PC-9 (cell line): ENCODE measurements around the gene LRRC32. TPM values are rescaled to one million over a fixed set of nuclear protein-coding genes. Genes with fewer than 3 reads are reported as not detected.

ENCODE experiments used
- BruUV-seq: library from RNA; stranded (reverse); fragments of 400-500 nt; replicated peaks from 2 replicates; lab custom pipeline; 2021; lab: Mats Ljungman, UMichigan
- CTCF ChIA-PET: fragments of 300-600 bp; sonication (Branson Sonifier 250); formaldehyde crosslinking; loops from one replicate; lab custom pipeline; 2022; ENCODE audit warnings: antibody characterized with exemption; lab: Charles Lee
- POLR2A ChIA-PET: fragments of 300-600 bp; sonication (Branson Sonifier 250); formaldehyde crosslinking; loops from one replicate; lab custom pipeline; 2022; ENCODE audit warnings: antibody characterized with exemption; ENCODE audit not compliant: unreplicated experiment; lab: Charles Lee
- DNase-seq, 2 experiments: peaks; one replicate each; pipeline versions ENCODE4 v3.0.0 to v3.0.0-alpha.2; 2015 to 2022; ENCODE audit warnings: mixed read lengths in 1 of 2
- H2AFZ ChIP-seq: fragments of 200-600 bp; sonication (generic); 2 replicates; pipeline ENCODE4 v1.8.1; 2017; ENCODE audit warnings: antibody characterized with exemption
- H3F3A ChIP-seq: fragments of 200-600 bp; sonication (generic); 2 replicates; pipeline ENCODE4 v1.8.1; 2017; ENCODE audit warnings: antibody characterized with exemption, mild to moderate bottlenecking, low read depth; ENCODE audit not compliant: insufficient read depth
- H3K27ac ChIP-seq: fragments of 200-600 bp; sonication (generic); 2 replicates; pipeline ENCODE4 v1.6.1; 2016; ENCODE audit warnings: mixed run types
- H3K27me3 ChIP-seq: fragments of 200-600 bp; sonication (generic); 2 replicates; pipeline ENCODE4 v1.6.1; 2016; ENCODE audit warnings: low read depth, mixed run types; ENCODE audit not compliant: insufficient read depth
- H3K36me3 ChIP-seq: fragments of 200-600 bp; sonication (generic); 2 replicates; pipeline ENCODE4 v1.6.1; 2016; ENCODE audit warnings: low read depth, mixed run types
- H3K4me1 ChIP-seq: fragments of 200-600 bp; sonication (generic); replicated peaks from 2 replicates; pipeline ENCODE4 v1.6.1; 2016; ENCODE audit warnings: mixed run types; ENCODE audit not compliant: insufficient read depth
- H3K4me2 ChIP-seq: fragments of 200-600 bp; sonication (generic); 2 replicates; pipeline ENCODE4 v1.6.1; 2017; ENCODE audit warnings: mixed run types
- H3K4me3 ChIP-seq: fragments of 200-600 bp; sonication (generic); 2 replicates; pipeline ENCODE4 v1.6.1; 2016; ENCODE audit warnings: mixed run types
- H3K79me2 ChIP-seq: fragments of 200-600 bp; sonication (generic); 2 replicates; pipeline ENCODE4 v1.6.1; 2017; ENCODE audit warnings: low read depth, mixed run types
- H3K9me2 ChIP-seq: fragments of 200-600 bp; sonication (generic); 2 replicates; pipeline ENCODE4 v1.8.1; 2017; ENCODE audit warnings: mild to moderate bottlenecking; ENCODE audit not compliant: insufficient read depth
- H3K9me3 ChIP-seq: fragments of 200-600 bp; sonication (generic); 2 replicates; pipeline ENCODE4 v1.8.1; 2016; ENCODE audit warnings: low read depth; ENCODE audit not compliant: insufficient read depth
- H4K20me1 ChIP-seq: fragments of 200-600 bp; sonication (generic); 2 replicates; pipeline ENCODE4 v1.8.1; 2017; ENCODE audit not compliant: insufficient read depth
- EZH2 ChIP-seq: fragments of 200-600 bp; sonication (generic); IDR thresholded peaks from 2 replicates; pipeline ENCODE4 v1.8.0; 2017; ENCODE audit warnings: antibody characterized with exemption, low read depth
- intact Hi-C: fragments of 100-400 bp; cut with micrococcal nuclease; formaldehyde crosslinking; loops from one replicate; pipeline ENCODE4 v1.10.0; 2022; ENCODE audit not compliant: unreplicated experiment
- total RNA-seq: library from RNA; stranded (reverse); gene quantifications from 2 replicates; pipeline ENCODE4 v1.2.3, GENCODE V29; 2021
- TF ChIP-seq, protein P1 (sequence below): fragments of 200-600 bp; sonication (generic); conservative IDR thresholded peaks from 2 replicates; pipeline ENCODE4 v1.6.1; 2017; ENCODE audit warnings: mixed run types, antibody characterized with exemption, mild to moderate bottlenecking, moderate library complexity

The LRRC32 gene
- total RNA-seq, 1 experiment from 2014 or later: not detected

DNA sequence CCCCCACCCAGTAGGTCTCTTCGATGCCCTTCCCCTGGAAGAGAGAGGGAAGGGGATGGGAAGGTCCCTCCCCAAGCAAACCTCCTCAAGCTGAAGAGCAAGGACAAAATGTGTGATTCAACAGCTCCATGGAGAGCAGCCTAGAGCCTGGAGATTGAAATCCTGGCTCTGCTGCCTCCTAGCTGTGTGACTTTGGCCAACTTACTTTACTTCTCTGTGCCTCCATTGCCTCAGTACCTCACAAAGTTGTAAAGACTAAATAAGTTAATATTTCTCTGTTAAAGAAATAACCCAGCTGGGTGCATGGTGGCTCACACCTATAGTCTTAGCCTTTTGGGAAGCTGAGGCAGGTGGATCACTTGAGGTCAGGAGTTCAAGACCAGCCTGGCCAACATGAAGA is 21.1 kb upstream of the LRRC32 start:
- Histone ChIP-seq H2AFZ (no peak overlapping the region), H3K27me3 (no peaks in the 10 kb centered on the region), H3K79me2 (no peaks in the 10 kb centered on the region), H3K4me3 (no peak overlapping the region), H4K20me1 (no peaks in the 10 kb centered on the region), H3K9me2 (no peaks in the 10 kb centered on the region), H3K36me3 (no peaks in the 10 kb centered on the region), H3F3A (no peaks in the 10 kb centered on the region), H3K27ac (no peak overlapping the region), H3K9me3 (no peaks in the 10 kb centered on the region), H3K4me2 (no peak overlapping the region), H3K4me1 (no peaks in the 10 kb centered on the region)
- no peak for TF ChIP-seq EZH2
- TF ChIP-seq, protein P1, sequence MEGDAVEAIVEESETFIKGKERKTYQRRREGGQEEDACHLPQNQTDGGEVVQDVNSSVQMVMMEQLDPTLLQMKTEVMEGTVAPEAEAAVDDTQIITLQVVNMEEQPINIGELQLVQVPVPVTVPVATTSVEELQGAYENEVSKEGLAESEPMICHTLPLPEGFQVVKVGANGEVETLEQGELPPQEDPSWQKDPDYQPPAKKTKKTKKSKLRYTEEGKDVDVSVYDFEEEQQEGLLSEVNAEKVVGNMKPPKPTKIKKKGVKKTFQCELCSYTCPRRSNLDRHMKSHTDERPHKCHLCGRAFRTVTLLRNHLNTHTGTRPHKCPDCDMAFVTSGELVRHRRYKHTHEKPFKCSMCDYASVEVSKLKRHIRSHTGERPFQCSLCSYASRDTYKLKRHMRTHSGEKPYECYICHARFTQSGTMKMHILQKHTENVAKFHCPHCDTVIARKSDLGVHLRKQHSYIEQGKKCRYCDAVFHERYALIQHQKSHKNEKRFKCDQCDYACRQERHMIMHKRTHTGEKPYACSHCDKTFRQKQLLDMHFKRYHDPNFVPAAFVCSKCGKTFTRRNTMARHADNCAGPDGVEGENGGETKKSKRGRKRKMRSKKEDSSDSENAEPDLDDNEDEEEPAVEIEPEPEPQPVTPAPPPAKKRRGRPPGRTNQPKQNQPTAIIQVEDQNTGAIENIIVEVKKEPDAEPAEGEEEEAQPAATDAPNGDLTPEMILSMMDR: no peak
- intact Hi-C loops: no loop called here
- POLR2A ChIA-PET: interaction anchor here (0.6 kb wide), 1 partner anchor 146 kb away, joined by 7 read pairs; no protein-coding TSS in a partner anchor
- CTCF ChIA-PET: no interaction called here
- no peak for DNase-seq
- BruUV-seq: no TSS peak

DNA sequence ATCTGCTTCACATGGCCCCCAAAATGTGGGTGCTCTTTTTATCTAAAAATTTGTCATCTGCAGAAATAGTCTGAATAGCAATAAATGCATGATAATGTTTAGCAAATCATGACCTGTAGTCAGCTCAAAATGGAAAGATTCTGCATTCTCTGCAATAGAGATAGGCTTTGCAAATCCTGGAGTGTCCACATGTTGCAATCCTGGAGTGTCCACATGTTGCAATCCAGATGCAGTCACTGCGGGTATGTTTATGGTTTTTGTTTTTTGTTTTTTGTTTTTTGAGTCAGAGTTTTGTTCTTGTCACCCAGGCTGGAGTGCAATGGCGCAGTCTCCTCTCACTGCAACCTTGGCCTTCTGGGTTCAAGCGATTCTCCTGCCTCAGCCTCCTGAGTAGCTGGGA is 20.2 kb upstream of the LRRC32 start:
- intact Hi-C loops: no loop called here

DNA sequence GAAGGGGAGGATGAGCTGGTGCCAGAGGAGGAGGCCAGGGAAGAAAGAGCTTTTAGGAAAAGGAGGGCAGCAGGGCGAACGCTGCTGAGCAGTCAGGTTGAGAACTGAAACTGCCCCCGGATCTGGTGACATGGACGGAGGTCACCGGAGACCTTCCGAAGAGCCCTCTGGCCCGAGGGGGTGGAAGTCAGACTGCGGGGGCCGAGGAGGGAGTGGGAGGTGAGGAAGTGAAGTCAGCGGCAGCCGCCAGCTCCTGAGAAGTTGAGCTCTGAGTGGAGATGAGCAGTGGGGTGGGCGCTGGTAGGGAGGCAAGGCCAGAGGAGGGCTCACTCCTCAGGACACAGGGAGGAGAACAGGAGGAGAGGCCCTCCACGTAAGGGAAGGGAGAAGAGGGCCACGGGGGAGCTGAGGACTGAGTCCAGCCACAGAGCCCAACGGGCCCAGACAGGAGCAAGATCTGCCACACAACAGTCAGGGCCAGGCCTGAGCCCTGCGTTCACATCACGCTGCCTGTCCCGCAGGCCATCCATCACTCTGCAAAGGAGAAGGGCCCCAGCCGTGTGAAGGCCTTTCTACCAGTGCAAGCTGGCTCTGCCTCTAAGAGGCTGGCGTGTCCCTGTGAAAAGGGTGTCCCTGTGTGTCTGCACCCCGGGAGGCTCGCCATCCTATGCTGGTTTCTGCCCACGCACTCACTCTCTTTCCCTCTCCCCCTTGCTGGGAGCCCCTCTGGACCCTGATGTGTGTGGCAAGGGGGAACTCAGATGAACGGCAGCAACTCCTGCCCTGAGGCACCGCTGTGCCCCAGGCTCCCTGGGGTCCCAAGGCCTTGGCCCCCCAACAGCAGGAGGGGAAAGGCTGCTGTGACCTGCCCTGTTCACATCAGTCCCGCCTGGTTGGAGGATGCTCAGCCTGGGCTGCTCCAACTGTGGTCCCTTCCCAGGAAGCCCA is 19.0 kb upstream of the LRRC32 start:
- Histone ChIP-seq H3F3A (no peaks in the 10 kb centered on the region), H3K4me1 (no peaks in the 10 kb centered on the region), H3K27me3 (no peaks in the 10 kb centered on the region), H3K9me3 (peaks cover under 1% of the 10 kb centered on the region; the same call in 1 of the 2 replicates), H2AFZ (no peak overlapping the region), H3K79me2 (no peaks in the 10 kb centered on the region), H3K4me3 (no peak overlapping the region), H3K4me2 (no peak overlapping the region), H3K9me2 (no peaks in the 10 kb centered on the region), H3K27ac (no peak overlapping the region), H4K20me1 (no peaks in the 10 kb centered on the region), H3K36me3 (no peaks in the 10 kb centered on the region)
- DNase-seq: no peak
- BruUV-seq: no TSS peak
- POLR2A ChIA-PET: no interaction called here
- TF ChIP-seq, protein P1: no peak
- no peak for TF ChIP-seq EZH2
- intact Hi-C loops: loop anchor here (5.0 kb wide), 1 partner anchor 792 kb away; no protein-coding TSS in a partner anchor
- CTCF ChIA-PET: no interaction called here

More for the DNA sequence above, 20.2 kb upstream of the LRRC32 start:
- Histone ChIP-seq H3K4me2 (no peak overlapping the region), H2AFZ (no peak overlapping the region), H3F3A (no peaks in the 10 kb centered on the region), H3K36me3 (no peaks in the 10 kb centered on the region), H3K27me3 (no peaks in the 10 kb centered on the region), H3K27ac (no peak overlapping the region), H3K79me2 (no peaks in the 10 kb centered on the region), H3K9me3 (no peaks in the 10 kb centered on the region), H3K9me2 (no peaks in the 10 kb centered on the region), H3K4me3 (no peak overlapping the region), H4K20me1 (no peaks in the 10 kb centered on the region), H3K4me1 (no peaks in the 10 kb centered on the region)
- CTCF ChIA-PET: no interaction called here
- POLR2A ChIA-PET: no interaction called here
- BruUV-seq: no TSS peak
- TF ChIP-seq, protein P1: no peak
- TF ChIP-seq EZH2: no peak
- no peak for DNase-seq
